Body of pancreas (tissue), 4 donors: ENCODE results near the gene VAPA. TPM values are rescaled to one million over a fixed set of nuclear protein-coding genes. Genes with fewer than 3 reads are reported as not detected.

Source experiments
- ATAC-seq: fragments of 150-250 bp; one replicate; pipeline ENCODE4 v1.9.1; 2016
- DNase-seq, 4 donors: peaks; one replicate each; pipeline ENCODE4 v3.0.0-alpha.2; 2019
- H3K27ac ChIP-seq, 4 donors: fragments of 200-600 bp; sonication (generic); 1 replicate in 3 of 4; 2 replicates in 1 of 4; pipeline versions ENCODE4 v1.5.1 to v1.6.1; 2016 to 2019; ENCODE audit warnings: mild to moderate bottlenecking in 1 of 4, mixed read lengths in 1 of 4, moderate library complexity in 1 of 4
- H3K27me3 ChIP-seq, 2 donors: fragments of 200-600 bp; sonication (generic); one replicate each; pipeline ENCODE4 v1.6.0; 2016; ENCODE audit warnings: mild to moderate bottlenecking in 1 of 2
- H3K36me3 ChIP-seq, 2 donors: fragments of 200-600 bp; sonication (generic); replicated peaks in 1 of 2; 2 replicates each; pipeline ENCODE4 v1.5.1; 2016; ENCODE audit warnings: low read depth in 2 of 2; ENCODE audit not compliant: insufficient read depth in 1 of 2
- H3K4me1 ChIP-seq: fragments of 200-600 bp; sonication (generic); one replicate; pipeline ENCODE4 v1.6.0; 2016
- H3K4me3 ChIP-seq, 2 donors: fragments of 200-600 bp; sonication (generic); 1 replicate in 1 of 2; 2 replicates in 1 of 2; pipeline ENCODE4 v1.5.1; 2016 to 2019
- H3K9me3 ChIP-seq, 3 donors: fragments of 200-600 bp; sonication (generic); 1 replicate in 2 of 3; 2 replicates in 1 of 3; pipeline ENCODE4 v1.5.1; 2016
- CTCF ChIP-seq, 7 experiments: fragments of 450-650 bp in 4 of 7; fragments of 200-600 bp in 3 of 7; sonication (generic) in 3 of 7; IDR thresholded peaks; one replicate each; pipeline ENCODE4 v1.5.1; 2016 to 2019; ENCODE audit warnings: antibody characterized with exemption in 7 of 7
- POLR2A ChIP-seq, 3 donors: fragments of 450-650 bp; IDR thresholded peaks; one replicate each; pipeline ENCODE4 v1.6.1; 2016; ENCODE audit warnings: antibody characterized with exemption in 3 of 3, mild to moderate bottlenecking in 2 of 3
- WGBS, 2 donors: methylation state at CpG; one replicate each; pipeline ENCODE4 v1.1.5; 2017; 5-methylcytosine and 5-hydroxymethylcytosine counted together
- intact Hi-C: fragments of 100-400 bp; cut with DNase I; formaldehyde crosslinking; loops from one replicate; pipeline ENCODE4 v1.15.1; 2023
- total RNA-seq, 2 donors: library from RNA; depleted of rRNA; stranded (reverse); fragments of >200 nt; gene quantifications; one replicate each; pipeline ENCODE4 v1.1.0, GENCODE V29; 2016

Gene VAPA
- total RNA-seq, 2 donors from 2014 or later = 58.7 to 113 TPM

- Histone ChIP-seq H3K27me3 (no peaks in the 10 kb centered on the region), H3K9me3 (no peaks in the 10 kb centered on the region), H3K36me3 (no peaks in the 10 kb centered on the region), H3K4me3 (no peak overlapping the region), H3K27ac (no peak overlapping the region), H3K4me1 (peaks cover 16% of the 10 kb centered on the region)
- DNase-seq (no peak), ATAC-seq (no peak)
- WGBS, 2 donors = 74 to 81% methylated on average over 5 of the region's 5 CpGs
- intact Hi-C loops = no loop called here
- TF ChIP-seq POLR2A (IDR thresholded peaks at IDR 0.05) (no peak), CTCF (IDR thresholded peaks at IDR 0.05) (no peak)
Measured at GRCh38 chr18:9984080-9984479, 70.3 kb downstream of the VAPA start.

- peaks cover 23% of the 10 kb centered on the region for H3K4me1 ChIP-seq
- H3K36me3 ChIP-seq = no peaks in the 10 kb centered on the region
- TF ChIP-seq POLR2A (IDR thresholded peaks at IDR 0.05) (no peak), CTCF (IDR thresholded peaks at IDR 0.05) (no peak)
- no peaks in the 10 kb centered on the region for H3K27me3 ChIP-seq
- DNase-seq (no peak), ATAC-seq (no peak)
- 79 to 86% methylated on average over 4 of the region's 4 CpGs for WGBS, 2 donors
- intact Hi-C loops = no loop called here
- no peaks in the 10 kb centered on the region for H3K9me3 ChIP-seq
- H3K4me3 ChIP-seq = no peak overlapping the region
- H3K27ac ChIP-seq = no peak overlapping the region
Measured at GRCh38 chr18:9985641-9986040, 71.8 kb downstream of the VAPA start.

GRCh38 chr18:9986156-9986930 is 72.5 kb downstream of the VAPA start:
- Histone ChIP-seq H3K4me1 (peaks cover 23% of the 10 kb centered on the region), H3K27me3 (no peaks in the 10 kb centered on the region), H3K27ac (no peak overlapping the region), H3K36me3 (no peaks in the 10 kb centered on the region), H3K4me3 (no peak overlapping the region), H3K9me3 (no peaks in the 10 kb centered on the region)
- intact Hi-C loops = no loop called here
- DNase-seq (no peak), ATAC-seq (no peak)
- TF ChIP-seq POLR2A (IDR thresholded peaks at IDR 0.05) (no peak), CTCF (IDR thresholded peaks at IDR 0.05) (no peak)
- 81 to 85% methylated on average over 17 of the region's 17 CpGs for WGBS, 2 donors

GRCh38 chr18:9987345-9987744 is 73.5 kb downstream of the VAPA start:
- H3K9me3 ChIP-seq = no peaks in the 10 kb centered on the region
- ATAC-seq (peak; percentile 46), DNase-seq (peak in 2 of 4 donors; percentile 32 to 35)
- WGBS, 2 donors = 29 to 33% methylated on average over 8 of the region's 8 CpGs
- no peak for TF ChIP-seq CTCF (IDR thresholded peaks at IDR 0.05)
- no peak for TF ChIP-seq POLR2A (IDR thresholded peaks at IDR 0.05)
- no peak overlapping the region for H3K4me3 ChIP-seq
- H3K27ac ChIP-seq = peak overlapping the region; percentile 31 to 78 (median 64)
- intact Hi-C loops = no loop called here
- peaks cover 23% of the 10 kb centered on the region for H3K4me1 ChIP-seq
- no peaks in the 10 kb centered on the region for H3K36me3 ChIP-seq
- H3K27me3 ChIP-seq = no peaks in the 10 kb centered on the region

- Histone ChIP-seq H3K4me3 (no peak overlapping the region), H3K9me3 (no peaks in the 10 kb centered on the region), H3K4me1 (peaks cover 27% of the 10 kb centered on the region), H3K27ac (peak overlapping the region; percentile 31 to 78 (median 64)), H3K36me3 (no peaks in the 10 kb centered on the region), H3K27me3 (no peaks in the 10 kb centered on the region)
- WGBS, 2 donors = 18 to 40% methylated on average over 9 to 12 of the region's 12 CpGs
- intact Hi-C loops = no loop called here
- TF ChIP-seq CTCF (IDR thresholded peaks at IDR 0.05) = no peak
- peak; percentile 76 for ATAC-seq
- peak; percentile 39 to 64 (median 56) for DNase-seq
Measured at GRCh38 chr18:9987931-9988330, 74.1 kb downstream of the VAPA start.
